Stimulated activated CD8-positive, alpha-beta memory T cell treated with anti-CD3 and anti-CD28 coated beads, Interleukin-4, amount 100 ng/mL, for 1 hour (primary cell): ENCODE data around the gene MLLT10.
"Not testable (repeated sequence)": the region's sequence is repeated elsewhere in the genome, so short reads cannot be mapped to it uniquely, and the experiment has no call there.

Source experiments
- DNase-seq, 2 donors: peaks; one replicate each; pipeline ENCODE4 v3.0.0-alpha.2; 2020; ENCODE audit warnings: low read depth in 2 of 2, low spot score in 1 of 2

The MLLT10 gene

GRCh38 chr10:21574514-21574913 lies 40.5 kb downstream of the MLLT10 start:
- not testable (repeated sequence) for DNase-seq

- DNase-seq, result no peak
Observed at GRCh38 chr10:21579291-21579690, 45.3 kb downstream of the MLLT10 start.

GRCh38 chr10:21581421-21581834 lies 47.4 kb downstream of the MLLT10 start:
- not testable (repeated sequence) for DNase-seq

GRCh38 chr10:21584834-21585530 lies 51.0 kb downstream of the MLLT10 start:
- DNase-seq, result no peak

GRCh38 chr10:21587391-21587790 lies 53.4 kb downstream of the MLLT10 start:
- no peak for DNase-seq

GRCh38 chr10:21588159-21588558 lies 54.1 kb downstream of the MLLT10 start:
- DNase-seq, result not testable (repeated sequence)

- DNase-seq, result no peak
Observed at GRCh38 chr10:21593986-21594385, 60.0 kb downstream of the MLLT10 start.

GRCh38 chr10:21599582-21599981 lies 65.5 kb downstream of the MLLT10 start:
- DNase-seq, result no peak

GRCh38 chr10:21600804-21601433 lies 66.9 kb downstream of the MLLT10 start:
- DNase-seq, result no peak

GRCh38 chr10:21602313-21602712 lies 68.3 kb downstream of the MLLT10 start:
- no peak for DNase-seq

- DNase-seq, result no peak
Observed at GRCh38 chr10:21603721-21604120, 69.7 kb downstream of the MLLT10 start.

GRCh38 chr10:21604651-21605050 lies 70.6 kb downstream of the MLLT10 start:
- DNase-seq, result no peak

- DNase-seq, result no peak
Observed at GRCh38 chr10:21607907-21608306, 73.9 kb downstream of the MLLT10 start.

- DNase-seq, result no peak
Observed at GRCh38 chr10:21614000-21614399, 80.0 kb downstream of the MLLT10 start.

- DNase-seq, result no peak
Observed at GRCh38 chr10:21617267-21617666, 83.2 kb downstream of the MLLT10 start.

GRCh38 chr10:21623291-21623690 lies 89.3 kb downstream of the MLLT10 start:
- no peak for DNase-seq

GRCh38 chr10:21624421-21624820 lies 90.4 kb downstream of the MLLT10 start:
- not testable (repeated sequence) for DNase-seq

- no peak for DNase-seq
Observed at GRCh38 chr10:21624951-21625350, 90.9 kb downstream of the MLLT10 start.

GRCh38 chr10:21625623-21626229 lies 91.7 kb downstream of the MLLT10 start:
- DNase-seq, result no peak

GRCh38 chr10:21626457-21627161 lies 92.6 kb downstream of the MLLT10 start:
- no peak for DNase-seq

- DNase-seq, result no peak
Observed at GRCh38 chr10:21627331-21627730, 93.3 kb downstream of the MLLT10 start.

- DNase-seq, result no peak
Observed at GRCh38 chr10:21628023-21628422, 94.0 kb downstream of the MLLT10 start.
